22Rv1 (cell line): ENCODE results near the gene CASP3.
"Not testable (repeated sequence)": the region's sequence is repeated elsewhere in the genome, so short reads cannot be mapped to it uniquely, and the experiment has no call there.

Experiments
- H3K27ac ChIP-seq: fragments of 450-650 bp; 2 replicates; pipeline ENCODE4 v1.5.1; 2017
- ZFX ChIP-seq: fragments of 450-650 bp; IDR thresholded peaks from 2 replicates; pipeline ENCODE4 v1.6.1; 2017; ENCODE audit warnings: antibody characterized with exemption, borderline replicate concordance
- TF ChIP-seq, protein P1 (sequence below): fragments of 450-650 bp; IDR thresholded peaks from 2 replicates; pipeline ENCODE4 v1.5.1; 2017; ENCODE audit warnings: mild to moderate bottlenecking

CASP3 gene

DNA sequence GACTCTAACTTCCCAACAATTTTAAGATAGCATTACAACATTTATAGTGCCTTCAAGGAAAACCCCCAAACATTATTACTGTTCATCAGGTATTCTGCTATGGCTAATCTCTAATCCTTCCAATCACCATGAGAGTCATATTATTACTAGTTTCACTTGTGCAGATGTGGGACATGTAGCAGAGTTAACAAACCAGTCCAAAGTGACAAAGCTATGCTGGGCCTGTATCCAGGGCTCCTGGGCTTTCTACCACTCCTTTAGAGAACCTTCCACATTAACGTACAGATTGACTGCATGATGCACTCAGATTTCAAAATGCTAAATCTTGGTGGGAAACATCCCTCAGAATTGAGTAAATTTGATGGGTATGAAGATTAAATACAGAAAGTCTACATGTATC lies 16.4 kb downstream of the CASP3 start:
- H3K27ac ChIP-seq, result no peak overlapping the region
- TF ChIP-seq, protein P1, sequence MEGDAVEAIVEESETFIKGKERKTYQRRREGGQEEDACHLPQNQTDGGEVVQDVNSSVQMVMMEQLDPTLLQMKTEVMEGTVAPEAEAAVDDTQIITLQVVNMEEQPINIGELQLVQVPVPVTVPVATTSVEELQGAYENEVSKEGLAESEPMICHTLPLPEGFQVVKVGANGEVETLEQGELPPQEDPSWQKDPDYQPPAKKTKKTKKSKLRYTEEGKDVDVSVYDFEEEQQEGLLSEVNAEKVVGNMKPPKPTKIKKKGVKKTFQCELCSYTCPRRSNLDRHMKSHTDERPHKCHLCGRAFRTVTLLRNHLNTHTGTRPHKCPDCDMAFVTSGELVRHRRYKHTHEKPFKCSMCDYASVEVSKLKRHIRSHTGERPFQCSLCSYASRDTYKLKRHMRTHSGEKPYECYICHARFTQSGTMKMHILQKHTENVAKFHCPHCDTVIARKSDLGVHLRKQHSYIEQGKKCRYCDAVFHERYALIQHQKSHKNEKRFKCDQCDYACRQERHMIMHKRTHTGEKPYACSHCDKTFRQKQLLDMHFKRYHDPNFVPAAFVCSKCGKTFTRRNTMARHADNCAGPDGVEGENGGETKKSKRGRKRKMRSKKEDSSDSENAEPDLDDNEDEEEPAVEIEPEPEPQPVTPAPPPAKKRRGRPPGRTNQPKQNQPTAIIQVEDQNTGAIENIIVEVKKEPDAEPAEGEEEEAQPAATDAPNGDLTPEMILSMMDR, result no peak
- no peak for TF ChIP-seq ZFX

DNA sequence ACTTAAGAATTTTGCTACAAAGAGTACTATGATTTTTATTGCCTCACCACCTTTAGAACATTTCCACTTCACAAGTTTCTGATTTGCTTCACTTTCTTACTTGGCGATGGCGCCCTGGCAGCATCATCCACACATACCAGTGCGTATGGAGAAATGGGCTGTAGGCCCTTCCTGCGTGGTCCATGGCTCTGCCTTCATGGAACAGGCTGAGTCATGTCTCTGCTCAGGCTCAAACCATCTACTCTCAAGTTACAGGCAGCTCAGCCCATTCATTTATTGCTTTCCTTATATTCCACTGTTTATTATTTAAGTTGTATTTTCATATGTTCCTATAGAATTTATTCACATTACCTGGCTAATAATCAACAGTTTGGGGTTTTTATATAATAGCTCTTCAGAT lies 21.1 kb downstream of the CASP3 start:
- TF ChIP-seq ZFX, result no peak
- TF ChIP-seq, protein P1, result no peak
- H3K27ac ChIP-seq, result no peak overlapping the region

DNA sequence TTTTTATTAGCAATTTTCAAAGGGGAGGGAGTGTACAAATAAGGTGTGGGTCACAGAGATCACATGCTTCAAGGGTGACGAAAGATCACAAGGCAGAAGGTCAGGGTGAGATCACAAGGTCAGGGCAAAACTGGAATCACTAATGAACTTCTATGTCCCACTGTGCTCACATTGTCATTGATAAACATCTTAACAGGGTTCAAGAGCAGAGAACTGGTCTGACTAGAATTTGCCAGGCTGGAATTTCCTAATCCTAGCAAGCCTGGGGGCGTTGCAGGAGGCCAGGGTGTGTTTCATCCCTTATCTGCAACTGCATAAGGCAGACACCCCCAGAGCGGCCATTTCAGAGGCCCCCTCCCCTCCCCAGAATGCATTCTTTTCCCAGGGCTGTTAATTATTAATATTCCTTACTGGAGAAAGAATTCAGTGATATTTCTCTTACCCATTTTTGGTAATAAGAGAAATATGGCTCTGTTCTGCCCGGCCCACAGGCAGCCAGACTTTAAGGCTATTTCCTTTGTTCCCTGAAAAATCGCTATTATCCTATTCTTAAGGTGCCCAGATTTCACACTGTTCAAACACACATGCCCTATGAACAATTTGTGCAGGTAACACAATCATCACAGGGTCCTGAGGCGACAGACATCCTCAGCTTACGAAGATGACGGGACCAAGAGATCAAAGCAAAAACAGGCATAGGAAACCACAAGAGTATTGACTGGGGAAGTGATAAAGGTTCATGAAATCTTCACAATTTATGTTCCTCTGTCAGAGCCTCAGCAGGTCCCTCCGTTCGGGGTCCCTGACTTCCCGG lies 23.3 kb downstream of the CASP3 start:
- not testable (repeated sequence) for H3K27ac ChIP-seq

DNA sequence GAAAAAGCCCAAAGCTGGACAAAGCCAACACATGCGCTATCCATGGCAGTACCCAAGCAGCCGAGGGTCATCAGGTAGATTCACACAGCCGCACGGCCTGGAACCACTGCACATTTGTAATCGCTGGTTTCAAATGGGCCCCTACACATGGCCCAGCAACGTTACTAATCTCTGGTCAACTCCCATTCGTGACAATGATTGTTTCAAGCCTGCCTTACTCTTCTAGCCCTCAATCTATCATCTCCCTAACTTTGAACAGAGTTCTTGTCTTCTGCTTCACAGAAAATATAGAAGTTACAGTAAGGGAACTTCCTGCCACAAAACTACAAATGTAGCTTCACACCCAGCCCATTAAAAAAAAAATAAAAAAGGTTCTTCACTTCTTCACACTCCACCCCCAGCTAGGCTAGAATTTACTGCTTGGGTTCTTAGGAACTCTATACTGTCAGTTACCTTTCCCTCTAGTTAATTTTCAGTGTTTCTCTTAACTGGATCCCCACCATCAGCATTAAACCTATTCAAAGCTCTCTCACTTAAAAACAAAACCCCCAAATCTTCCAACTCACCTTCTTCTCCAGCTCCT lies 24.2 kb downstream of the CASP3 start:
- TF ChIP-seq, protein P1, result no peak
- no peak for TF ChIP-seq ZFX
- H3K27ac ChIP-seq, result no peak overlapping the region

DNA sequence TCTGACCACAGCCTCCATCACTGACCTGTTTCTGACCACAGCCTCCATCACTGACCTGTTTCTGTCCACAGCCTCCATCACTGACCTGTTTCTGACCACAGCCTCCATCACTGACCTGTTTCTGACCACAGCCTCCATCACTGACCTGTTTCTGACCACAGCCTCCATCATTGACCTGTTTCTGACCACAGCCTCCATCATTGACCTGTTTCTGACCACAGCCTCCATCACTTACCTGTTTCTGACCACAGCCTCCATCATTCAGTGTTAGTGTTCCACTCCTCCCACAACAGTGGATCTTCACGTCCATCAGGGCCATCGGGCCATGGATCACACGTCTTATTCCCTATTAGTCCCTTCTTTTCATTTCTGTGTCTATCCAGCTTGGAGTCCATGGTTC lies 24.7 kb downstream of the CASP3 start:
- not testable (repeated sequence) for H3K27ac ChIP-seq

DNA sequence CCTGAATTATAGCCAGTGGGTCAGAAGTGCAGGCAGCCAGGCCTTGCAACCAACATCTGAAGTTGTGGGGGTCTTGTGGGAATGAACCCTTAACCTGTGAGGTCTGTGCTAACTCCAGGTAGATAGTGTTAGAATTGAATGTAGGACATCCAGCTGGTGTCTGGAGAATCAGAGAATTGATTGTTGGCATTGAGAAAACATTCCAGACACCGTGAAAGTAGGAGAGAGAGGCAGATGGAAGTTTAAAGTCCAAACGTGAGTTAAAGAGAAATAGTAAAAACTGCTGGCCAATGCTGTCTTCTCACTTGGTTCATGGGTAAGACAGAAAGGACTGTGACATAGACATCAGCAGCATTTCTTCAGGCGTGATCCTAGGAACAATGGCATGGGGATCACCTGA lies 27.7 kb downstream of the CASP3 start:
- TF ChIP-seq ZFX, result no peak
- TF ChIP-seq, protein P1, result no peak
- no peak overlapping the region for H3K27ac ChIP-seq

DNA sequence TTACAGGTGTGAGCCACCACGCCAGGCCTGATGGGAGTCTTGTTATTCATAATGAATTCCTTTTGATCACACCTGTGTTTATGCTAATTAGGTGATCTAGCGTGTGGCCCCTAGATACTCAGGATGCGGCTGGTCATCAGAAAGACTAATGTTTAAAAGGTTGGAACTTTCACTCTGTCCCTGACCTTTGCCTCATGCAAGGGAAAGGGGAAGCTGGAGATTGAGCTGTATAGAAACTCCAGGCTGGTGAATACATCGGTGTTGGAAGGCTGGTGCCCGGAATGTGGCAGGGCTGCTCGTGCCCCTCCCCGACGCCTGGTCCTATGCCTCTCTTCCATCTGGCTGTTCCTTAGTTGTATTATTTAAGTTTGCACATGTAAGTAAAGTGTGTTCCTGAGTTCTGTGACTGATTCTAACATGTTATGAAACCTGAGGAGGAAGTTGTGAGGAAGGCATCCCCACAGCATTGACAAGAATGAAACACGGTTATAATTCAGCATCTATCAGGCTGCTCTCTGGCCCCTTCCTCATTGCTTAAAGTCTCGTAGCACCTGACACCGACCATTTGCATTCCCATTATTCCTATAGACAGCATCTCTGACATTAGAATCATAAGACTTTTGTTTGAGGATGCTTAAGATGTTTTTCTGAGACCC lies 28.9 kb downstream of the CASP3 start:
- TF ChIP-seq, protein P1, result no peak
- no peak for TF ChIP-seq ZFX
- H3K27ac ChIP-seq, result no peak overlapping the region

DNA sequence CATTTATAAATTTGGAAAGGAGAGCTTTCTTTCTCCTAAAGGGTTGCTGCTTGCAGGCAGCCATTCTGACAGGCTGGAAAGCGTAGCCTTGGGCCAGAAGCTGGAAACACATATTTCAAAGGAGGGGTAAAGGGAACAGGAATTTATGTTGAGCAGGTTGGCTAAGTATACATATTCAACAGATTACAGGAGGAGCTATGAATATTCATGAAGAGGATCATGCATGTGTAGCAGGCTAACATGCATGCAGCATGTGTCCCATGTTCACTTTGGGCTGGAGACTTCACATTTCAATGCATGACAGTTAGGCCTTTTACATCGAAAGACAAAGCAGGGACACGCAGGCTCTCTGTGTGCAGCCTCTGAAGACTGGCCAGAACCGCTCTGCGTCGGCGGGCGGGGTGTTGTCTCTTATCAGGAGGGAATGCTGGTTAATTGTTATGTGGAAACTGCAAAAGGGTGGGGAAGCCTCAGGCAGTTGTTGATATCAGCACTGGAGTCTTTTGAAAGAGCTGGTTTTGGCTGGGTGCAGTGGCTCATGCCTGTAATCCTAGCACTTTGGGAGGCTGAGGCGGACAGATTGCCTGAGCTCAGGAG lies 31.5 kb downstream of the CASP3 start:
- TF ChIP-seq, protein P1, result no peak
- no peak for TF ChIP-seq ZFX
- H3K27ac ChIP-seq, result no peak overlapping the region
